HG02571 (cell line): ENCODE data around the gene SNURF.
"Not testable (repeated sequence)": the region's sequence is repeated elsewhere in the genome, so short reads cannot be mapped to it uniquely, and the experiment has no call there.

Experiments used
- ATAC-seq: cut with Tn5 transposase; IDR thresholded peaks from one replicate; pipeline ENCODE4 v1.9.1; 2021; ENCODE audit warnings: mild to moderate bottlenecking, moderate library complexity; ENCODE audit not compliant: unreplicated experiment

The SNURF gene

GRCh38 chr15:24954783-24955530 is at the start of gene SNURF, which contains the start of gene SNRPN:
SNURF (plus strand) TSS chr15:24954987; CDS start chr15:24955049, 62 bp downstream.
SNRPN (plus strand) TSS chr15:24954987; CDS start chr15:24974454, 19,467 bp downstream.
- ATAC-seq: peak; percentile 48

- no peak for ATAC-seq
Measured at GRCh38 chr15:24916305-24917009, 38.3 kb upstream of the SNURF start.

GRCh38 chr15:24917431-24917830 is 37.4 kb upstream of the SNURF start:
- ATAC-seq: no peak

- no peak for ATAC-seq
Measured at GRCh38 chr15:24919446-24919845, 35.3 kb upstream of the SNURF start.

GRCh38 chr15:24922781-24923180 is 32.0 kb upstream of the SNURF start:
- ATAC-seq: not testable (repeated sequence)

- no peak for ATAC-seq
Measured at GRCh38 chr15:24924153-24924552, 30.6 kb upstream of the SNURF start.

GRCh38 chr15:24924621-24925020 is 30.2 kb upstream of the SNURF start:
- no peak for ATAC-seq

- ATAC-seq: not testable (repeated sequence)
Measured at GRCh38 chr15:24931874-24932732, 22.7 kb upstream of the SNURF start.

GRCh38 chr15:24933716-24934115 is 21.1 kb upstream of the SNURF start:
- no peak for ATAC-seq

- ATAC-seq: not testable (repeated sequence)
Measured at GRCh38 chr15:24938224-24938623, 16.6 kb upstream of the SNURF start.

GRCh38 chr15:24940236-24940635 is 14.6 kb upstream of the SNURF start:
- no peak for ATAC-seq

- no peak for ATAC-seq
Measured at GRCh38 chr15:24943361-24943760, 11.4 kb upstream of the SNURF start.

- no peak for ATAC-seq
Measured at GRCh38 chr15:24944954-24945353, 9.8 kb upstream of the SNURF start.

GRCh38 chr15:24945711-24946110 is 9.1 kb upstream of the SNURF start:
- ATAC-seq: no peak

- ATAC-seq: no peak
Measured at GRCh38 chr15:24948495-24948894, 6.3 kb upstream of the SNURF start.

GRCh38 chr15:24955531-24955921 is 739 bp downstream of the SNURF start:
- ATAC-seq: no peak

GRCh38 chr15:24956111-24956838 is 1.5 kb downstream of the SNURF start:
- ATAC-seq: peak; percentile 78

GRCh38 chr15:24957691-24958090 is 2.9 kb downstream of the SNURF start:
- ATAC-seq: no peak

- no peak for ATAC-seq
Measured at GRCh38 chr15:24961967-24962366, 7.2 kb downstream of the SNURF start.

GRCh38 chr15:24962880-24963279 is 8.1 kb downstream of the SNURF start:
- no peak for ATAC-seq
